ENCODE data around the gene DIMT1.
A peak's percentile ranks its signal among the peaks of the same experiment; 100 is the strongest.

The DIMT1 gene

DNA sequence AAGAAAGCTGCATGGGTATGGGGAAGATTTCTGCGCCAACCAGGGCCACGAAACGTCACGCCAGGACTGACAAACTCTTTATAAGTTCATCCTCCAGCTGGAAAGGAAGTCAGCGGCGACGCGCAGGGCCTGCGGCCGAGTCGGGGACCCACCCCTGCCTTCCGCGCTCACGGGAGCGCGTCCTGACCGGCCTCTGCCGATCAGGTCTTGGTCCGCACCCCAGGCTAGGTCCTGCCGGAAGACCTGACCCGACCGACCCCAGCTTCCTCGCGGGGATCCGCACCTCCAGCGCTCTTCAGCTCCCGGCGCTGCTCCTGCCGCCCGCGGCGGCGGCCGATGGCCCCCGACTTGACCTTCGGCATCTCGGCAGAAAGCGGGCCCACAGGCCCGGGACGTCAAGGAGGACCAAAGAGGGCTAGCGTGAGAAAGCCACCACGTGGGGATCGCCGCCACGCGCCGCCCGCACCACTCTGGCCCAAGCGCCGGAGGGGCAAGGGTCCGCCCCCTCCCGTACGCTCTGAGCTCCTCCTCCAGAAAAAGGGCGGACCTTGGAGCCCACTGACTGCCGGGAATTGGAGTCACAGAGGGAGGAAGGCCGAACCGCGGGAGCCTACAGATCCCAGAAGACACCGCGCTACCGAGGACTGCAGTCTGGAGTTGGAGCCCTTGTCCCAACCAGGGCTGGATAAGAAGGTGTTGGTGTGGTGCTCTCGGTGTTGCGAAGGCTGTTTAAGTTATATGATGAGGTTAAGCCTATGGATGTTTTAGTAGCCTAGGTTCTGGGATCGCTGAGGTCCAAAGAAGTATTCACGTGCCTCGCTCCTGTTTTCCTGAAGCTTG is at the start of gene DIMT1:
Gene DIMT1 (minus strand): TSS at position 495 of the 840 bp plus-strand sequence. CDS start 133 bp downstream, at position 362.
- H3K4me1 ChIP-seq (ENCODE audit: insufficient read depth, poor library complexity, severe bottlenecking): peaks cover 2% of the 10 kb centered on the region
- DNase-seq (ENCODE audit: low spot score) (peak; percentile 98), ATAC-seq (ENCODE audit: low read depth) (peak; percentile 99)
- TF ChIP-seq, protein P1, sequence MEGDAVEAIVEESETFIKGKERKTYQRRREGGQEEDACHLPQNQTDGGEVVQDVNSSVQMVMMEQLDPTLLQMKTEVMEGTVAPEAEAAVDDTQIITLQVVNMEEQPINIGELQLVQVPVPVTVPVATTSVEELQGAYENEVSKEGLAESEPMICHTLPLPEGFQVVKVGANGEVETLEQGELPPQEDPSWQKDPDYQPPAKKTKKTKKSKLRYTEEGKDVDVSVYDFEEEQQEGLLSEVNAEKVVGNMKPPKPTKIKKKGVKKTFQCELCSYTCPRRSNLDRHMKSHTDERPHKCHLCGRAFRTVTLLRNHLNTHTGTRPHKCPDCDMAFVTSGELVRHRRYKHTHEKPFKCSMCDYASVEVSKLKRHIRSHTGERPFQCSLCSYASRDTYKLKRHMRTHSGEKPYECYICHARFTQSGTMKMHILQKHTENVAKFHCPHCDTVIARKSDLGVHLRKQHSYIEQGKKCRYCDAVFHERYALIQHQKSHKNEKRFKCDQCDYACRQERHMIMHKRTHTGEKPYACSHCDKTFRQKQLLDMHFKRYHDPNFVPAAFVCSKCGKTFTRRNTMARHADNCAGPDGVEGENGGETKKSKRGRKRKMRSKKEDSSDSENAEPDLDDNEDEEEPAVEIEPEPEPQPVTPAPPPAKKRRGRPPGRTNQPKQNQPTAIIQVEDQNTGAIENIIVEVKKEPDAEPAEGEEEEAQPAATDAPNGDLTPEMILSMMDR (IDR thresholded peaks at IDR 0.05; ENCODE audit: poor library complexity, severe bottlenecking): no peak
- peak within 1 kb of the TSS; percentile 74 for H3K27ac ChIP-seq (ENCODE audit: poor library complexity, severe bottlenecking)
- peaks cover 30% of the 10 kb centered on the region for H3K36me3 ChIP-seq (ENCODE audit: low read depth)
- no peaks in the 10 kb centered on the region for H3K9me3 ChIP-seq (ENCODE audit: severe bottlenecking)
- H3K4me3 ChIP-seq (ENCODE audit: severe bottlenecking): peak within 1 kb of the TSS; percentile 92
- no peaks in the 10 kb centered on the region for H3K27me3 ChIP-seq (ENCODE audit: insufficient read depth, poor library complexity, severe bottlenecking)

DNA sequence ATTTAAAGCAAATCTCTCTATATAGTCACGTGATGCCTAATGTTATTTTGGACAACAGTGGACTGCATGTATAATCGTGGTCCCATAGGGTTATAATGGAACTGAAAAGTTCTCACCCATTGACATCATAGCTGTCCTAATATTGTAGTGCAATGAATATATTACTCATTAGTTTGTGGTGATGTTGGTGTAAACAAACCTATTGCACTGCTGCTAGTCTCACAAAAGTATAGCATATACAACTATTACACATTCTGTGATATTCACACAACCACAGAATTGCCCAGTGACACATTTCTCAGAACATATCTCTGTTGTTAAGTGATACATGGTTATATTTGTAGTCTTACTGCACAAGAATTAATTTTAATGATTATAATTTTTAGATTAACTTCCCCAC is 46.6 kb upstream of the DIMT1 start:
- no peaks in the 10 kb centered on the region for H3K9me3 ChIP-seq (ENCODE audit: severe bottlenecking)
- TF ChIP-seq, protein P1 (IDR thresholded peaks at IDR 0.05; ENCODE audit: poor library complexity, severe bottlenecking): no peak
- peaks cover 45% of the 10 kb centered on the region for H3K36me3 ChIP-seq (ENCODE audit: low read depth)
- no peak for ATAC-seq (ENCODE audit: low read depth)
- no peak overlapping the region for H3K4me3 ChIP-seq (ENCODE audit: severe bottlenecking)
- H3K4me1 ChIP-seq (ENCODE audit: insufficient read depth, poor library complexity, severe bottlenecking): no peaks in the 10 kb centered on the region
- no peak for DNase-seq (ENCODE audit: low spot score)
- no peaks in the 10 kb centered on the region for H3K27me3 ChIP-seq (ENCODE audit: insufficient read depth, poor library complexity, severe bottlenecking)
- H3K27ac ChIP-seq (ENCODE audit: poor library complexity, severe bottlenecking): no peak overlapping the region

DNA sequence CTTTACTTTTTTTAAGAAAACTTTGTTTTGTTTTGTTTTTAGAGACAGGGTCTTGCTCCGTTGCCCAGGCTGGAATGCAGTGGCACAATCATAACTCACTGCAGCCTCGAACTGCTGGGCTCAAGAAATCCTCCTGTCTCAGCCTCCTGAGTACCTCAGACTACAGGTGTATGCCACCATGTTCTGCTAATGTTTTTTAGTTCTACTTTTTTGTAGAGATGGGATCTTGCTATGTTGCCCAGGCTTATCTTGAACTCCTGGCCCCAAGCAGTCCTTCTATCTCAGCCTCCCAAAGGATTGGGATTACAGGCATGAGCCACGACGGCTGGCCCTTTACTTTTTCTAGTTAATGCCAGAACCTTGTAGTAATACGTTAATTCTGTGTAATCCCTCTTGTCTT is 44.8 kb upstream of the DIMT1 start:
- no peak overlapping the region for H3K27ac ChIP-seq (ENCODE audit: poor library complexity, severe bottlenecking)
- H3K36me3 ChIP-seq (ENCODE audit: low read depth): peaks cover 47% of the 10 kb centered on the region
- H3K4me3 ChIP-seq (ENCODE audit: severe bottlenecking): no peak overlapping the region
- TF ChIP-seq, protein P1 (IDR thresholded peaks at IDR 0.05; ENCODE audit: poor library complexity, severe bottlenecking): no peak
- ATAC-seq (ENCODE audit: low read depth) (no peak), DNase-seq (ENCODE audit: low spot score) (no peak)
- H3K9me3 ChIP-seq (ENCODE audit: severe bottlenecking): no peaks in the 10 kb centered on the region
- no peaks in the 10 kb centered on the region for H3K27me3 ChIP-seq (ENCODE audit: insufficient read depth, poor library complexity, severe bottlenecking)
- no peaks in the 10 kb centered on the region for H3K4me1 ChIP-seq (ENCODE audit: insufficient read depth, poor library complexity, severe bottlenecking)

DNA sequence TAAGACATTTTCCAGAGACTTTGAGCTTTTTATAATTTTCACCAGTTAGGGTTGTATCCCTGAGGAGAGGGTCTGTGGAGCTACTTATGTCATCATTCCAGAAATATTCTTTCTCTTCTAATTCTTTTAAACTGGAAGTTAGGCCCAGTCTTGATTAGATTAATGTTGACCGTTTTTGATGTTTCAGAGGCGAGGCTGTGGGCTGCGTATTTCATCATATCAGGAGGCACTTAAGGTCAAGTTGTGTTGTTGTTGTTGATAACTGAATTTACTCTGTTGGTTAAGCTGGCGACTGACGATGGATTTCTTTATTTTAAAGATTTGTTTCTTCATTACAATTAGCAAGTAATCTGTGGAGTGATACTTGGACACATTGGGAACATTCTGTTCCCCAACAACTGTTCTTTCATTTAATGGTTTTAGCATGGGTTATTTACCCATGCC is 28.9 kb upstream of the DIMT1 start:
- no peaks in the 10 kb centered on the region for H3K4me1 ChIP-seq (ENCODE audit: insufficient read depth, poor library complexity, severe bottlenecking)
- H3K9me3 ChIP-seq (ENCODE audit: severe bottlenecking): no peaks in the 10 kb centered on the region
- TF ChIP-seq, protein P1 (IDR thresholded peaks at IDR 0.05; ENCODE audit: poor library complexity, severe bottlenecking): no peak
- peaks cover 6% of the 10 kb centered on the region for H3K36me3 ChIP-seq (ENCODE audit: low read depth)
- no peak overlapping the region for H3K4me3 ChIP-seq (ENCODE audit: severe bottlenecking)
- ATAC-seq (ENCODE audit: low read depth) (no peak), DNase-seq (ENCODE audit: low spot score) (no peak)
- H3K27ac ChIP-seq (ENCODE audit: poor library complexity, severe bottlenecking): no peak overlapping the region
- H3K27me3 ChIP-seq (ENCODE audit: insufficient read depth, poor library complexity, severe bottlenecking): no peaks in the 10 kb centered on the region

All from RWPE2 (cell line).